GOT3 (cell line): Measurements from ENCODE around the gene RHOB.

Experiments used
- DNase-seq: peaks from one replicate; lab custom pipeline; 2025; ENCODE audit warnings: mixed read lengths; lab: John Stamatoyannopoulos, UW

The RHOB gene

GRCh38 chr2:20438334-20439192 is 8.3 kb upstream of the RHOB start:
- no peak for DNase-seq

- no peak for DNase-seq
Measured at GRCh38 chr2:20439193-20439475, 7.7 kb upstream of the RHOB start.

GRCh38 chr2:20439503-20439902 is 7.4 kb upstream of the RHOB start:
- no peak for DNase-seq

- no peak for DNase-seq
Measured at GRCh38 chr2:20440001-20440560, 6.8 kb upstream of the RHOB start.

- no peak for DNase-seq
Measured at GRCh38 chr2:20443276-20443920, 3.5 kb upstream of the RHOB start.

- no peak for DNase-seq
Measured at GRCh38 chr2:20444101-20444992, 2.5 kb upstream of the RHOB start.

- DNase-seq: no peak
Measured at GRCh38 chr2:20444993-20445910, 1.6 kb upstream of the RHOB start.

- DNase-seq: no peak
Measured at GRCh38 chr2:20446255-20446916, 488 bp upstream of the RHOB start.

GRCh38 chr2:20447437-20448245 is 767 bp downstream of the RHOB start:
- no peak for DNase-seq

- DNase-seq: no peak
Measured at GRCh38 chr2:20448246-20448976, 1.5 kb downstream of the RHOB start.

GRCh38 chr2:20448977-20449306 is 2.1 kb downstream of the RHOB start:
- no peak for DNase-seq

- DNase-seq: no peak
Measured at GRCh38 chr2:20449501-20450200, 2.8 kb downstream of the RHOB start.

GRCh38 chr2:20450201-20450999 is 3.5 kb downstream of the RHOB start:
- DNase-seq: no peak

- DNase-seq: no peak
Measured at GRCh38 chr2:20451000-20451290, 4.1 kb downstream of the RHOB start.

GRCh38 chr2:20451341-20451740 is 4.5 kb downstream of the RHOB start:
- no peak for DNase-seq

- no peak for DNase-seq
Measured at GRCh38 chr2:20451761-20452499, 5.1 kb downstream of the RHOB start.

GRCh38 chr2:20452551-20452950 is 5.7 kb downstream of the RHOB start:
- no peak for DNase-seq
